HG03139 (cell line): ENCODE results near the gene KCNB1.

Source experiments
- ATAC-seq: cut with Tn5 transposase; IDR thresholded peaks from one replicate; pipeline ENCODE4 v1.9.1; 2021; ENCODE audit not compliant: unreplicated experiment

Gene KCNB1

GRCh38 chr20:49471397-49471796 lies 11.1 kb downstream of the KCNB1 start:
- ATAC-seq, result no peak

GRCh38 chr20:49470922-49471321 lies 11.5 kb downstream of the KCNB1 start:
- ATAC-seq, result no peak

GRCh38 chr20:49469060-49469459 lies 13.4 kb downstream of the KCNB1 start:
- no peak for ATAC-seq

GRCh38 chr20:49468412-49468811 lies 14.1 kb downstream of the KCNB1 start:
- ATAC-seq, result no peak

- ATAC-seq, result no peak
Measured at GRCh38 chr20:49466114-49466912, 16.2 kb downstream of the KCNB1 start.

- ATAC-seq, result no peak
Measured at GRCh38 chr20:49464556-49464955, 17.9 kb downstream of the KCNB1 start.

GRCh38 chr20:49462626-49463025 lies 19.8 kb downstream of the KCNB1 start:
- ATAC-seq, result no peak

- no peak for ATAC-seq
Measured at GRCh38 chr20:49461894-49462620, 20.4 kb downstream of the KCNB1 start.

- ATAC-seq, result no peak
Measured at GRCh38 chr20:49460916-49461315, 21.6 kb downstream of the KCNB1 start.

GRCh38 chr20:49460131-49460530 lies 22.3 kb downstream of the KCNB1 start:
- ATAC-seq, result no peak

- no peak for ATAC-seq
Measured at GRCh38 chr20:49459684-49460083, 22.8 kb downstream of the KCNB1 start.

- no peak for ATAC-seq
Measured at GRCh38 chr20:49457444-49457843, 25.0 kb downstream of the KCNB1 start.

GRCh38 chr20:49456646-49457045 lies 25.8 kb downstream of the KCNB1 start:
- no peak for ATAC-seq

GRCh38 chr20:49455691-49456090 lies 26.8 kb downstream of the KCNB1 start:
- ATAC-seq, result no peak

- ATAC-seq, result no peak
Measured at GRCh38 chr20:49452011-49452482, 30.4 kb downstream of the KCNB1 start.

- no peak for ATAC-seq
Measured at GRCh38 chr20:49450281-49450721, 32.2 kb downstream of the KCNB1 start.

GRCh38 chr20:49448917-49449316 lies 33.6 kb downstream of the KCNB1 start:
- no peak for ATAC-seq

- no peak for ATAC-seq
Measured at GRCh38 chr20:49447946-49448809, 34.3 kb downstream of the KCNB1 start.

GRCh38 chr20:49447364-49447763 lies 35.1 kb downstream of the KCNB1 start:
- no peak for ATAC-seq

GRCh38 chr20:49446808-49447207 lies 35.7 kb downstream of the KCNB1 start:
- no peak for ATAC-seq

GRCh38 chr20:49446080-49446479 lies 36.4 kb downstream of the KCNB1 start:
- no peak for ATAC-seq
